ENCODE measurements around the gene GLCCI1. TPM values are rescaled to one million over a fixed set of nuclear protein-coding genes. Genes with fewer than 3 reads are reported as not detected.

GLCCI1 gene
- total and polyA plus RNA-seq, 10 of the 15 experiments (the other 5 are each of a cell fraction or from before 2014, with no cell fraction given) = 12.6 to 92.0 (median 27.6) TPM

DNA sequence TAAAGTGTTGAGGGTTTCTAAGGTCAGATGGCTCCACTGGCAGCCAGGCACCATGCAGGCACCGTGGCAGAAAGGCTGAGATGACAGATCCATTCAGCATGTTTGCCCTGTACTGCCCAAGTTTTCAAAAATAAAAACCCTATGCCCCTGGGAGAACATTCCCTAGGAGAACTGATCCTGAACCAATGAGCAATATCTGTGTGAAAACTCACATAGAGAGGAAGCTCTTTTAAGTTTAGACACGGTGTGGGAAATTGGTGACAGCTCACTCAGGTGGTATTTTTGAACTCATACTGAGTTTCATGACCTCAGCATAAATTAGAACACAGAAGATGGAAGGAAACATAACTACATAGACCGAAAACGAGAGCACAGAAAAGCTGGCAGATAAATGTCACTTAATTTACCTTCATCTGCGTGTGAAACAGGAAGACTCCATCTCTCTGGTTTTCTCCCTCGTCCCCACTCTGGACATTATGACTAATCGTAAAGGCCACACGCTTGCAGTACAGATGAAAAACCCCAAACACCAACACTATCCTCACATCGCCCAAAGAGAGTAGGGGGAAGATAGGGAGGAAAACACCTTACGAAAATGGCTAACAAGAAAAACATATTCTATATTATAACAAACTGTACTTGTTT lies 165.6 kb downstream of the GLCCI1 start (continued):
- TF ChIP-seq ZNF217 (IDR thresholded peaks at IDR 0.05) (no peak), IRF4 (IDR thresholded peaks at IDR 0.05; ENCODE audit: low read depth, low read length) (peak; percentile 95), NFIC (IDR thresholded peaks at IDR 0.05; ENCODE audit: low read depth, low read length) (no peak), LARP7 (IDR thresholded peaks at IDR 0.05) (no peak), BCLAF1 (IDR thresholded peaks at IDR 0.05) (no peak), ZNF687 (IDR thresholded peaks at IDR 0.05) (peak; percentile 85), MLLT1 (IDR thresholded peaks at IDR 0.05) (peak; percentile 96), POU2F2 (IDR thresholded peaks at IDR 0.05; ENCODE audit: borderline replicate concordance, low read depth, low read length) (peak; percentile 77), JUND (IDR thresholded peaks at IDR 0.05; ENCODE audit: low read depth, low read length) (peak; percentile 81), MEF2B (IDR thresholded peaks at IDR 0.05; ENCODE audit: partially characterized antibody, poor library complexity, severe bottlenecking) (peak; percentile 98), POLR2A (IDR thresholded peaks at IDR 0.05; ENCODE audit: low read depth, low read length) (no peak), ZNF24 (IDR thresholded peaks at IDR 0.05) (0 out of 2 replicates have a peak, but pooled peaks have one; percentile 55), STAT3 (IDR thresholded peaks at IDR 0.05; ENCODE audit: low read depth, low read length) (peak; percentile 93; the same call in 1 of the 2 replicates), STAT1 (conservative IDR thresholded peaks at IDR 0.05) (no peak)
- TF ChIP-seq, protein P1, sequence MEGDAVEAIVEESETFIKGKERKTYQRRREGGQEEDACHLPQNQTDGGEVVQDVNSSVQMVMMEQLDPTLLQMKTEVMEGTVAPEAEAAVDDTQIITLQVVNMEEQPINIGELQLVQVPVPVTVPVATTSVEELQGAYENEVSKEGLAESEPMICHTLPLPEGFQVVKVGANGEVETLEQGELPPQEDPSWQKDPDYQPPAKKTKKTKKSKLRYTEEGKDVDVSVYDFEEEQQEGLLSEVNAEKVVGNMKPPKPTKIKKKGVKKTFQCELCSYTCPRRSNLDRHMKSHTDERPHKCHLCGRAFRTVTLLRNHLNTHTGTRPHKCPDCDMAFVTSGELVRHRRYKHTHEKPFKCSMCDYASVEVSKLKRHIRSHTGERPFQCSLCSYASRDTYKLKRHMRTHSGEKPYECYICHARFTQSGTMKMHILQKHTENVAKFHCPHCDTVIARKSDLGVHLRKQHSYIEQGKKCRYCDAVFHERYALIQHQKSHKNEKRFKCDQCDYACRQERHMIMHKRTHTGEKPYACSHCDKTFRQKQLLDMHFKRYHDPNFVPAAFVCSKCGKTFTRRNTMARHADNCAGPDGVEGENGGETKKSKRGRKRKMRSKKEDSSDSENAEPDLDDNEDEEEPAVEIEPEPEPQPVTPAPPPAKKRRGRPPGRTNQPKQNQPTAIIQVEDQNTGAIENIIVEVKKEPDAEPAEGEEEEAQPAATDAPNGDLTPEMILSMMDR (IDR thresholded peaks at IDR 0.05 in 2 of 3, conservative IDR thresholded peaks at IDR 0.05 in 1 of 3; ENCODE audit: control insufficient read depth in 2 of 3, extremely low read depth in 1 of 3, insufficient read depth in 1 of 3, low read depth in 3 of 3, low read length in 3 of 3) = no peak
- TF ChIP-seq, protein P2, sequence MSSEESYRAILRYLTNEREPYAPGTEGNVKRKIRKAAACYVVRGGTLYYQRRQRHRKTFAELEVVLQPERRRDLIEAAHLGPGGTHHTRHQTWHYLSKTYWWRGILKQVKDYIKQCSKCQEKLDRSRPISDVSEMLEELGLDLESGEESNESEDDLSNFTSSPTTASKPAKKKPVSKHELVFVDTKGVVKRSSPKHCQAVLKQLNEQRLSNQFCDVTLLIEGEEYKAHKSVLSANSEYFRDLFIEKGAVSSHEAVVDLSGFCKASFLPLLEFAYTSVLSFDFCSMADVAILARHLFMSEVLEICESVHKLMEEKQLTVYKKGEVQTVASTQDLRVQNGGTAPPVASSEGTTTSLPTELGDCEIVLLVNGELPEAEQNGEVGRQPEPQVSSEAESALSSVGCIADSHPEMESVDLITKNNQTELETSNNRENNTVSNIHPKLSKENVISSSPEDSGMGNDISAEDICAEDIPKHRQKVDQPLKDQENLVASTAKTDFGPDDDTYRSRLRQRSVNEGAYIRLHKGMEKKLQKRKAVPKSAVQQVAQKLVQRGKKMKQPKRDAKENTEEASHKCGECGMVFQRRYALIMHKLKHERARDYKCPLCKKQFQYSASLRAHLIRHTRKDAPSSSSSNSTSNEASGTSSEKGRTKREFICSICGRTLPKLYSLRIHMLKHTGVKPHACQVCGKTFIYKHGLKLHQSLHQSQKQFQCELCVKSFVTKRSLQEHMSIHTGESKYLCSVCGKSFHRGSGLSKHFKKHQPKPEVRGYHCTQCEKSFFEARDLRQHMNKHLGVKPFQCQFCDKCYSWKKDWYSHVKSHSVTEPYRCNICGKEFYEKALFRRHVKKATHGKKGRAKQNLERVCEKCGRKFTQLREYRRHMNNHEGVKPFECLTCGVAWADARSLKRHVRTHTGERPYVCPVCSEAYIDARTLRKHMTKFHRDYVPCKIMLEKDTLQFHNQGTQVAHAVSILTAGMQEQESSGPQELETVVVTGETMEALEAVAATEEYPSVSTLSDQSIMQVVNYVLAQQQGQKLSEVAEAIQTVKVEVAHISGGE (CRISPR knock-in tag; IDR thresholded peaks at IDR 0.05) = no peak
